B cell (primary cell): ENCODE measurements around the gene XRCC1. TPM values are rescaled to one million over a fixed set of nuclear protein-coding genes. Genes with fewer than 3 reads are reported as not detected.

Experiments used
- ATAC-seq: fragments of 200-7000 bp; cut with Tn5 transposase; one replicate; pipeline ENCODE4 v1.10.0; 2021; ENCODE audit warnings: low read depth, mild to moderate bottlenecking, moderate number of reproducible peaks, moderate library complexity
- CTCF ChIA-PET: fragments of 350-600 bp; sonication (Branson Sonifier 250); formaldehyde crosslinking; loops from one replicate; lab custom pipeline; 2021; ENCODE audit warnings: antibody characterized with exemption, inconsistent platforms; lab: Charles Lee
- POLR2A ChIA-PET: fragments of 350-600 bp; sonication (Branson Sonifier 250); formaldehyde crosslinking; loops from one replicate; lab custom pipeline; 2021; ENCODE audit warnings: antibody characterized with exemption; lab: Charles Lee
- DNase-seq: peaks from one replicate; pipeline ENCODE4 v3.0.0; 2013
- H2AFZ ChIP-seq: 2 replicates; pipeline ENCODE4 v1.6.1; 2012; ENCODE audit warnings: mild to moderate bottlenecking, low read depth, low read length; ENCODE audit not compliant: insufficient read depth, poor library complexity, severe bottlenecking
- H3K27ac ChIP-seq, 2 donors: 1 replicate in 1 of 2; 2 replicates in 1 of 2; pipeline ENCODE4 v1.5.1; 2012 to 2013; ENCODE audit warnings: low read length in 2 of 2, mild to moderate bottlenecking in 2 of 2, moderate library complexity in 1 of 2
- H3K27me3 ChIP-seq, 4 experiments: fragments of 200-600 bp in 1 of 4; sonication (generic) in 1 of 4; replicated peaks in 1 of 4; 1 replicate in 2 of 4; 2 replicates in 2 of 4; pipeline versions ENCODE4 v1.6.1 to v1.7.0; 2013 to 2016; ENCODE audit warnings: low read length in 3 of 4, mild to moderate bottlenecking in 2 of 4, mixed read lengths in 1 of 4, moderate library complexity in 1 of 4; ENCODE audit not compliant: insufficient read depth in 4 of 4, control insufficient read depth in 3 of 4; ENCODE audit errors: control extremely low read depth in 1 of 4
- H3K36me3 ChIP-seq, 2 experiments: replicated peaks in 1 of 2; 1 replicate in 1 of 2; 2 replicates in 1 of 2; pipeline versions ENCODE4 v1.6.1 to v1.7.1; 2013; ENCODE audit warnings: low read length in 1 of 2; ENCODE audit not compliant: insufficient read depth in 2 of 2, control insufficient read depth in 1 of 2; ENCODE audit errors: control extremely low read depth in 1 of 2, extremely low read depth in 1 of 2
- H3K4me1 ChIP-seq, 2 donors: fragments of 200-600 bp in 1 of 2; sonication (generic) in 1 of 2; 1 replicate in 1 of 2; 2 replicates in 1 of 2; pipeline versions ENCODE4 v1.5.1 to v1.6.1; 2013 to 2017; ENCODE audit warnings: low read length in 2 of 2; ENCODE audit not compliant: control insufficient read depth in 2 of 2, insufficient read depth in 2 of 2
- H3K4me2 ChIP-seq: replicated peaks from 2 replicates; pipeline ENCODE3; 2012; ENCODE audit warnings: mild to moderate bottlenecking, low read depth, low read length; ENCODE audit not compliant: poor library complexity, severe bottlenecking
- H3K4me3 ChIP-seq, 5 experiments: fragments of 200-600 bp in 1 of 5; sonication (generic) in 1 of 5; 1 replicate in 3 of 5; 2 replicates in 2 of 5; pipeline versions ENCODE4 v1.5.1 to v1.7.0; 2011 to 2016; ENCODE audit warnings: low read length in 4 of 5, mild to moderate bottlenecking in 4 of 5, low read depth in 2 of 5, control low read depth in 1 of 5, moderate library complexity in 1 of 5; ENCODE audit not compliant: insufficient read depth in 1 of 5; ENCODE audit errors: control extremely low read depth in 1 of 5, extremely low read depth in 1 of 5
- H3K79me2 ChIP-seq: fragments of 200-600 bp; sonication (generic); one replicate; pipeline ENCODE4 v1.6.0; 2016; ENCODE audit warnings: low read length; ENCODE audit not compliant: control insufficient read depth, insufficient read depth
- H3K9ac ChIP-seq: fragments of 200-600 bp; sonication (generic); 2 replicates; pipeline ENCODE4 v1.6.1; 2017; ENCODE audit warnings: mild to moderate bottlenecking, low read length, moderate library complexity
- H3K9me3 ChIP-seq, 3 donors: one replicate each; pipeline versions ENCODE4 v1.6.1 to v1.7.1; 2013; ENCODE audit warnings: low read length in 2 of 3; ENCODE audit not compliant: control insufficient read depth in 2 of 3, insufficient read depth in 1 of 3; ENCODE audit errors: control extremely low read depth in 1 of 3
- H4K20me1 ChIP-seq: 2 replicates; pipeline ENCODE4 v1.6.0; 2012; ENCODE audit warnings: mild to moderate bottlenecking, low read length; ENCODE audit not compliant: insufficient read depth, control insufficient read depth, poor library complexity, severe bottlenecking
- H3K27ac Mint-ChIP-seq: one replicate; pipeline ENCODE4 v1.8.0; 2021; ENCODE audit warnings: mixed read lengths
- H3K27me3 Mint-ChIP-seq: one replicate; pipeline ENCODE4 v1.8.0; 2021; ENCODE audit warnings: mixed read lengths
- H3K4me1 Mint-ChIP-seq: one replicate; pipeline ENCODE4 v1.8.0; 2021; ENCODE audit warnings: mixed read lengths
- H3K4me3 Mint-ChIP-seq: one replicate; pipeline ENCODE4 v1.8.0; 2021; ENCODE audit warnings: mixed read lengths
- H3K9me3 Mint-ChIP-seq: one replicate; pipeline ENCODE4 v1.8.0; 2022; ENCODE audit warnings: mixed read lengths; ENCODE audit not compliant: insufficient read depth
- CTCF ChIP-seq: fragments of 200-600 bp; IDR thresholded peaks from one replicate; pipeline ENCODE4 v1.8.0; 2022; ENCODE audit warnings: antibody characterized with exemption, mild to moderate bottlenecking
- EZH2 ChIP-seq: IDR thresholded peaks from 2 replicates; pipeline ENCODE4 v1.6.1; 2012; ENCODE audit warnings: borderline replicate concordance, low read depth, mild to moderate bottlenecking, moderate library complexity, low read length; ENCODE audit not compliant: insufficient read depth, poor library complexity, severe bottlenecking
- WGBS: methylation state at CpG from one replicate; pipeline ENCODE4 v1.1.5; 2013; ENCODE audit warnings: missing lambda C conversion rate; ENCODE audit not compliant: insufficient coverage; 5-methylcytosine and 5-hydroxymethylcytosine counted together
- intact Hi-C: fragments of 100-400 bp; cut with micrococcal nuclease; formaldehyde crosslinking; loops from one replicate; pipeline ENCODE4 v1.10.0; 2022
- polyA plus RNA-seq: library from polyadenylated mRNA; depleted of rRNA; stranded (reverse); fragments of >200 nt; gene quantifications from 2 replicates; pipeline ENCODE4 v1.2.3, GENCODE V29; 2012
- total RNA-seq, 2 donors: library from RNA; stranded (reverse); fragments of 120-200 nt in 1 of 2; gene quantifications; 1 replicate in 1 of 2; 2 replicates in 1 of 2; pipeline versions ENCODE4 v1.2.3 to v1.2.4, GENCODE V29; 2013 to 2022

XRCC1 gene
- total and polyA plus RNA-seq, 2 donors (not counting 1 experiment from before 2014, with no cell fraction given): 34.6 to 38.2 TPM

GRCh38 chr19:43598445-43599240 lies 23.3 kb upstream of the XRCC1 start:
- WGBS: 96% methylated on average over 19 of the region's 19 CpGs
- Histone ChIP-seq H3K36me3 (peaks cover 0 to 34% of the 10 kb centered on the region in 2 experiments), H4K20me1 (peaks cover 5% of the 10 kb centered on the region), H3K9ac (no peak overlapping the region), H3K4me3 (no peak overlapping the region), H3K9me3 (no peaks in the 10 kb centered on the region), H3K79me2 (peaks cover 52% of the 10 kb centered on the region), H2AFZ (no peak overlapping the region), H3K27me3 (no peaks in the 10 kb centered on the region), H3K27ac (no peak overlapping the region), H3K4me2 (no peak overlapping the region), H3K4me1 (peaks cover 18 to 40% of the 10 kb centered on the region in 2 donors)
- ChIA-PET CTCF (interaction anchor here (1.2 to 1.3 kb wide), 2 partner anchors 28 to 44 kb away, joined by 3 to 6 read pairs; no protein-coding TSS in a partner anchor), POLR2A (no interaction called here)
- no peak for ATAC-seq
- no peak overlapping the region for H3K27ac Mint-ChIP-seq
- intact Hi-C loops: no loop called here
- DNase-seq: no peak
- TF ChIP-seq CTCF (no peak), EZH2 (no peak)
- no peak overlapping the region for H3K4me3 Mint-ChIP-seq
- H3K27me3 Mint-ChIP-seq: no peaks in the 10 kb centered on the region
- H3K4me1 Mint-ChIP-seq: peaks cover 40% of the 10 kb centered on the region
- no peaks in the 10 kb centered on the region for H3K9me3 Mint-ChIP-seq

GRCh38 chr19:43597876-43598275 lies 22.5 kb upstream of the XRCC1 start:
- H4K20me1 ChIP-seq: peaks cover 5% of the 10 kb centered on the region
- H3K79me2 ChIP-seq: peaks cover 59% of the 10 kb centered on the region
- no peak for ATAC-seq
- no peak overlapping the region for H3K4me3 ChIP-seq
- no peaks in the 10 kb centered on the region for H3K27me3 ChIP-seq
- ChIA-PET CTCF (interaction anchor here (1.1 to 7.5 kb wide), 4 partner anchors 23 to 151 kb away, joined by 3 to 126 read pairs (median 26); no protein-coding TSS in a partner anchor), POLR2A (no interaction called here)
- H3K4me1 ChIP-seq: peaks cover 16 to 38% of the 10 kb centered on the region in 2 donors
- Mint-ChIP-seq H3K4me1 (peaks cover 44% of the 10 kb centered on the region), H3K9me3 (no peaks in the 10 kb centered on the region), H3K27me3 (no peaks in the 10 kb centered on the region), H3K27ac (peak overlapping the region; percentile 99), H3K4me3 (peak overlapping the region; percentile 98)
- 42% methylated on average over 4 of the region's 5 CpGs for WGBS
- H3K4me2 ChIP-seq: peak overlapping the region; percentile 79
- no peak overlapping the region for H3K9ac ChIP-seq
- H3K36me3 ChIP-seq: peaks cover 0 to 41% of the 10 kb centered on the region in 2 experiments
- TF ChIP-seq CTCF: no peak
- TF ChIP-seq EZH2: no peak
- H3K27ac ChIP-seq: peak overlapping the region in 1 of 2 donors; percentile 34
- intact Hi-C loops: no loop called here
- H3K9me3 ChIP-seq: no peaks in the 10 kb centered on the region
- no peak overlapping the region for H2AFZ ChIP-seq
- no peak for DNase-seq
